SU-DHL-6 (cell line): ENCODE measurements around the gene LENEP.

Source experiments
- EZH2phosphoT487 ChIP-seq: fragments of 200-600 bp; sonication (generic), shearing (Covaris generic); conservative IDR thresholded peaks from 2 replicates; pipeline ENCODE4 v1.6.1; 2018; ENCODE audit warnings: mild to moderate bottlenecking, antibody characterized with exemption, low read length, moderate library complexity, mixed read lengths
- TF ChIP-seq, protein P1 (sequence below): fragments of 200-600 bp; sonication (generic); IDR thresholded peaks from one replicate; pipeline ENCODE4 v1.5.1; 2017; ENCODE audit warnings: antibody characterized with exemption, mild to moderate bottlenecking, low read length, moderate library complexity; ENCODE audit not compliant: insufficient read depth, poor library complexity, severe bottlenecking

- TF ChIP-seq, protein P1, sequence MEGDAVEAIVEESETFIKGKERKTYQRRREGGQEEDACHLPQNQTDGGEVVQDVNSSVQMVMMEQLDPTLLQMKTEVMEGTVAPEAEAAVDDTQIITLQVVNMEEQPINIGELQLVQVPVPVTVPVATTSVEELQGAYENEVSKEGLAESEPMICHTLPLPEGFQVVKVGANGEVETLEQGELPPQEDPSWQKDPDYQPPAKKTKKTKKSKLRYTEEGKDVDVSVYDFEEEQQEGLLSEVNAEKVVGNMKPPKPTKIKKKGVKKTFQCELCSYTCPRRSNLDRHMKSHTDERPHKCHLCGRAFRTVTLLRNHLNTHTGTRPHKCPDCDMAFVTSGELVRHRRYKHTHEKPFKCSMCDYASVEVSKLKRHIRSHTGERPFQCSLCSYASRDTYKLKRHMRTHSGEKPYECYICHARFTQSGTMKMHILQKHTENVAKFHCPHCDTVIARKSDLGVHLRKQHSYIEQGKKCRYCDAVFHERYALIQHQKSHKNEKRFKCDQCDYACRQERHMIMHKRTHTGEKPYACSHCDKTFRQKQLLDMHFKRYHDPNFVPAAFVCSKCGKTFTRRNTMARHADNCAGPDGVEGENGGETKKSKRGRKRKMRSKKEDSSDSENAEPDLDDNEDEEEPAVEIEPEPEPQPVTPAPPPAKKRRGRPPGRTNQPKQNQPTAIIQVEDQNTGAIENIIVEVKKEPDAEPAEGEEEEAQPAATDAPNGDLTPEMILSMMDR = no peak
- TF ChIP-seq EZH2phosphoT487 = no peak
These were observed 34.5 kb upstream of the LENEP start for GRCh38 chr1:154958681-154959425.
